ENCODE data around the gene TRPM2. TPM values are rescaled to one million over a fixed set of nuclear protein-coding genes. Genes with fewer than 3 reads are reported as not detected.
"Not testable (repeated sequence)": the region's sequence is repeated elsewhere in the genome, so short reads cannot be mapped to it uniquely, and the experiment has no call there.

Gene TRPM2
- polyA plus RNA-seq, 1 donor = 2.1 TPM

GRCh38 chr21:44375281-44375651, 21.8 kb downstream of the TRPM2 start:
- DNase-seq = no peak

- DNase-seq = no peak
Observed at GRCh38 chr21:44375761-44376241, 22.4 kb downstream of the TRPM2 start.

- no peak for DNase-seq
Observed at GRCh38 chr21:44376606-44377005, 23.2 kb downstream of the TRPM2 start.

GRCh38 chr21:44377201-44377921, 23.9 kb downstream of the TRPM2 start:
- no peak for DNase-seq

- DNase-seq = no peak
Observed at GRCh38 chr21:44377922-44378645, 24.7 kb downstream of the TRPM2 start.

- DNase-seq = no peak
Observed at GRCh38 chr21:44378646-44379514, 25.5 kb downstream of the TRPM2 start.

GRCh38 chr21:44379515-44379848, 26.1 kb downstream of the TRPM2 start:
- no peak for DNase-seq

GRCh38 chr21:44379991-44380865, 26.8 kb downstream of the TRPM2 start:
- DNase-seq = no peak

GRCh38 chr21:44380876-44381275, 27.5 kb downstream of the TRPM2 start:
- no peak for DNase-seq

- DNase-seq = no peak
Observed at GRCh38 chr21:44381874-44382273, 28.5 kb downstream of the TRPM2 start.

GRCh38 chr21:44382536-44382935, 29.1 kb downstream of the TRPM2 start:
- DNase-seq = no peak

- no peak for DNase-seq
Observed at GRCh38 chr21:44383216-44383615, 29.8 kb downstream of the TRPM2 start.

- DNase-seq = no peak
Observed at GRCh38 chr21:44384968-44385367, 31.5 kb downstream of the TRPM2 start.

- no peak for DNase-seq
Observed at GRCh38 chr21:44389335-44389734, 35.9 kb downstream of the TRPM2 start.

GRCh38 chr21:44390886-44391285, 37.5 kb downstream of the TRPM2 start:
- DNase-seq = no peak

GRCh38 chr21:44391345-44392091, 38.1 kb downstream of the TRPM2 start:
- peak; percentile 36 for DNase-seq

GRCh38 chr21:44392185-44392584, 38.8 kb downstream of the TRPM2 start:
- no peak for DNase-seq

GRCh38 chr21:44392916-44393315, 39.5 kb downstream of the TRPM2 start:
- no peak for DNase-seq

GRCh38 chr21:44394733-44395132, 41.3 kb downstream of the TRPM2 start:
- DNase-seq = no peak

- DNase-seq = no peak
Observed at GRCh38 chr21:44395260-44395659, 41.8 kb downstream of the TRPM2 start.

- not testable (repeated sequence) for DNase-seq
Observed at GRCh38 chr21:44396803-44397202, 43.4 kb downstream of the TRPM2 start.
